ENCODE results near the gene PCDHGB5. TPM values are rescaled to one million over a fixed set of nuclear protein-coding genes. Genes with fewer than 3 reads are reported as not detected.
"Not testable (repeated sequence)": the region's sequence is repeated elsewhere in the genome, so short reads cannot be mapped to it uniquely, and the experiment has no call there.

The PCDHGB5 gene
- total RNA-seq, 2 experiments from 2014 or later, result 0.12 TPM; not detected in 1

DNA sequence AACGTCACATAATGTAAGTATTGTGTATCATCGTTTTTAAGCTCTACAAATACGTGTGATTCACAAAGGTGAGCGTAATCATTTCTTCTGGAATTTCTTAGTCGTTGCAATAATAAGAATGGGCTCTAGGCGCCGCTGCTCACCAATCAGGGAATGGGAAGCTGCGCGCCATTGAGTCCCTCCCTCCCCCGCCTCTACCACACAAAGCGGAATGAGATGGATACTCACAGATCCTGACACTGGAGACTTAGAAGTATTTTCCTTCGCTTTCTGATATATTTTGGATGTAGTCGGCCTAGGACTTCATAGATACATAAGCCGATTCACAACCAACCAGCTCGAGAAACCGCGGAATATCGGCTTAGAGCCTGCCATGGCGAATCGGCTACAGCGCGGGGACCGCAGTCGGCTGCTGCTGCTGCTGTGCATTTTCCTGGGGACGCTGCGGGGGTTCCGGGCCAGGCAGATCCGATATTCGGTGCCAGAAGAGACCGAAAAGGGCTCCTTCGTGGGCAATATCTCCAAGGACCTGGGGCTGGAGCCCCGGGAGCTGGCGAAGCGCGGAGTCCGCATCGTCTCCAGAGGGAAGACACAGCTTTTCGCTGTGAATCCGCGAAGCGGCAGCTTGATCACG is 23.2 kb downstream of the PCDHGB5 start, which contains the start of gene PCDHGA11:
PCDHGA11 (plus strand) TSS at position 197 of the 634 bp plus-strand sequence; CDS start at position 374, 177 bp downstream.
- CTCF ChIA-PET, result interaction anchor here (0.7 to 2.2 kb wide), 26 partner anchors 8 to 249 kb away, joined by 3 to 34 read pairs (median 4); partner anchors contain the start of genes PCDHGA10, PCDHGA12, PCDHGA5 and PCDHGA6
- peaks cover 69% of the 10 kb centered on the region for H3K27me3 Mint-ChIP-seq (ENCODE audit: low read depth)
- intact Hi-C loops (cut with micrococcal nuclease), result loop anchor here (1.0 to 5.0 kb wide), 4 partner anchors 49 to 103 kb away; partner anchors contain the start of genes PCDHGA6, PCDHGB3 and PCDHGC3
- peaks cover 28% of the 10 kb centered on the region for H3K9me3 Mint-ChIP-seq
- H3K4me1 Mint-ChIP-seq (ENCODE audit: low read depth), result peaks cover 3% of the 10 kb centered on the region
- H3K4me3 Mint-ChIP-seq, result peak within 1 kb of the TSS; percentile 77
- H3K27ac Mint-ChIP-seq, result no peak within 1 kb of the TSS
- peaks cover 25% of the 10 kb centered on the region for H3K36me3 Mint-ChIP-seq (ENCODE audit: low read depth)
- peak; percentile 71 for DNase-seq

DNA sequence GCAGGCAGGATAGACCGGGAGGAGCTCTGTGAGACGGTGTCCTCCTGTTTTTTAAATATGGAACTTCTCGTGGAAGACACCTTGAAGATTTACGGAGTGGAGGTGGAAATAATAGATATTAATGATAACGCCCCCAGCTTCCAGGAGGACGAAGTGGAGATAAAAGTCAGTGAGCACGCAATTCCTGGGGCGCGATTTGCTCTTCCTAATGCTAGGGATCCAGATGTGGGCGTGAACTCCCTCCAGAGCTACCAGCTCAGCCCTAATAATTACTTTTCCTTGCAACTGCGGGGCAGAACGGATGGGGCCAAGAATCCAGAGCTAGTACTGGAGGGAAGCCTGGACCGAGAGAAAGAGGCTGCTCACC is 23.7 kb downstream of the PCDHGB5 start:
- Mint-ChIP-seq H3K4me3 (peak overlapping the region; percentile 77), H3K9me3 (peaks cover 28% of the 10 kb centered on the region), H3K27me3 (ENCODE audit: low read depth) (peaks cover 70% of the 10 kb centered on the region), H3K36me3 (ENCODE audit: low read depth) (peaks cover 22% of the 10 kb centered on the region), H3K27ac (no peak overlapping the region), H3K4me1 (ENCODE audit: low read depth) (peaks cover 3% of the 10 kb centered on the region)
- intact Hi-C loops (cut with micrococcal nuclease), result loop anchor here (1.0 to 5.0 kb wide), 4 partner anchors 49 to 103 kb away; partner anchors contain the start of genes PCDHGA6, PCDHGB3 and PCDHGC3
- no peak for DNase-seq
- CTCF ChIA-PET, result interaction anchor here (0.7 to 2.2 kb wide), 22 partner anchors 9 to 146 kb away, joined by 3 to 34 read pairs (median 5); partner anchors contain the start of genes PCDHGA10, PCDHGA12, PCDHGA5 and PCDHGA8

DNA sequence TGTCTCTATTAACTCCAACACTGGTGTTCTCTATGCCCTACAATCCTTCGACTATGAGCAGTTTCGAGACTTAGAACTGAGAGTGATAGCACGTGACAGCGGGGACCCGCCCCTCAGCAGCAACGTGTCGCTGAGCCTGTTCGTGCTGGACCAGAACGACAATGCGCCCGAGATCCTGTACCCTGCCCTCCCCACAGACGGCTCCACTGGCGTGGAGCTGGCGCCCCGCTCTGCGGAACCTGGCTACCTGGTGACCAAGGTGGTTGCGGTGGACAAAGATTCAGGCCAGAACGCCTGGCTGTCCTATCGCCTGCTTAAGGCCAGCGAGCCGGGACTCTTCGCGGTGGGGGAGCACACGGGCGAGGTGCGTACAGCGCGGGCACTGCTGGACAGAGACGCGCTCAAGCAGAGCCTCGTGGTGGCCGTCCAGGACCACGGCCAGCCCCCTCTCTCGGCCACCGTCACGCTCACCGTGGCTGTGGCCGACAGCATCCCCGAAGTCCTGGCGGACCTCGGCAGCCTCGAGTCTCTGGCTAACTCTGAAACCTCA is 25.1 kb downstream of the PCDHGB5 start:
- H3K36me3 Mint-ChIP-seq (ENCODE audit: low read depth), result peaks cover 21% of the 10 kb centered on the region
- intact Hi-C loops (cut with micrococcal nuclease), result loop anchor here (5.0 kb wide), 2 partner anchors 51 to 54 kb away; partner anchors contain the start of genes PCDHGA6, PCDHGB3 and PCDHGC3
- no peak for DNase-seq
- H3K27ac Mint-ChIP-seq, result no peak overlapping the region
- H3K4me3 Mint-ChIP-seq, result no peak overlapping the region
- peaks cover 31% of the 10 kb centered on the region for H3K9me3 Mint-ChIP-seq
- peaks cover 3% of the 10 kb centered on the region for H3K4me1 Mint-ChIP-seq (ENCODE audit: low read depth)
- peaks cover 71% of the 10 kb centered on the region for H3K27me3 Mint-ChIP-seq (ENCODE audit: low read depth)
- CTCF ChIA-PET, result interaction anchor here (0.6 kb wide), 1 partner anchor 102 kb away, joined by 5 read pairs; no protein-coding TSS in a partner anchor

DNA sequence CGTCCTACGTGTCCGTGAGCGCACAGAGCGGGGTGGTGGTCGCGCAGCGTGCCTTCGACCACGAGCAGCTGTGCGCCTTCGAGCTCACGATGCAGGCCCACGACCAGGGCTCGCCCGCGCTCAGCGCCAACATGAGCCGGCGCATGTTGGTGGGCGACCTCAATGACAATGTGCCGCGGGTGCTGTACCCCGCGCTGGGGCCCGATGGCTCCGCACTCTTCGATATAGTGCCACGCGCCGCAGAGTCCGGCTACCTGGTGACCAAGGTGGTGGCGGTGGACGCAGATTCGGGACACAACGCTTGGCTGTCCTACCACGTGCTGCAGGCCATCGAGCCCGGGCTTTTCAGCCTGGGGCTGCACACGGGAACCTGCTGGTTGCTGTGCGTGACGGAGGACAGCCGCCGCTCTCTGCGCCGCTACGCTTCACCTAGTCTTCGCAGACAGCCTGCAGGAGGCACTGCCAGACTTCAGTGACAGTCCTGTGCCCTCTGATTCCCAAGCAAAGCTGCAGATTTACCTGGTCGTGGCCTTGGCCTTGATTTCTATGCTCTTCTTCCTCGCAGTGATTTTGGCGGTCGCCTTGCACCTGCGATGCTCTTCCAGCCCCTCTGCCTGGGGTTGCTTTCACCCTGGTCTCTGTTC is 30.2 kb downstream of the PCDHGB5 start:
- Mint-ChIP-seq H3K9me3 (peaks cover 20% of the 10 kb centered on the region), H3K4me3 (no peak overlapping the region), H3K27me3 (ENCODE audit: low read depth) (peaks cover 57% of the 10 kb centered on the region), H3K27ac (no peak overlapping the region), H3K4me1 (ENCODE audit: low read depth) (peaks cover 15% of the 10 kb centered on the region), H3K36me3 (ENCODE audit: low read depth) (peaks cover 19% of the 10 kb centered on the region)
- CTCF ChIA-PET, result interaction anchor here (0.6 kb wide), 2 partner anchors 39 to 40 kb away, joined by 3 to 8 read pairs; partner anchors contain the start of gene PCDHGB4
- intact Hi-C loops (cut with micrococcal nuclease), result no loop called here
- DNase-seq, result no peak

DNA sequence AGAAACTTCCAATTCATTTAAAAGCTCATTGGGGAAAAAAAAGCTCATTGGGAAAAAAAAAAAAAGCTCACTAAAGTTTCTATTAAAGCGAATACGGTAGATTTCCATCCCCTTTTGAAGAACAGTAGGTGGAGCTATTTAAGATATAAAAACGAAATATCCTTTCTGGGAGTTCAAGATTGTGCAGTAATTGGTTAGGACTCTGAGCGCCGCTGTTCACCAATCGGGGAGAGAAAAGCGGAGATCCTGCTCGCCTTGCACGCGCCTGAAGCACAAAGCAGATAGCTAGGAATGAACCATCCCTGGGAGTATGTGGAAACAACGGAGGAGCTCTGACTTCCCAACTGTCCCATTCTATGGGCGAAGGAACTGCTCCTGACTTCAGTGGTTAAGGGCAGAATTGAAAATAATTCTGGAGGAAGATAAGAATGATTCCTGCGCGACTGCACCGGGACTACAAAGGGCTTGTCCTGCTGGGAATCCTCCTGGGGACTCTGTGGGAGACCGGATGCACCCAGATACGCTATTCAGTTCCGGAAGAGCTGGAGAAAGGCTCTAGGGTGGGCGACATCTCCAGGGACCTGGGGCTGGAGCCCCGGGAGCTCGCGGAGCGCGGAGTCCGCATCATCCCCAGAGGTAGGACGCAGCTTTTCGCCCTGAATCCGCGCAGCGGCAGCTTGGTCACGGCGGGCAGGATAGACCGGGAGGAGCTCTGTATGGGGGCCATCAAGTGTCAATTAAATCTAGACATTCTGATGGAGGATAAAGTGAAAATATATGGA is 32.8 kb downstream of the PCDHGB5 start, which contains the start of gene PCDHGA12:
PCDHGA12 (plus strand) TSS at position 176 of the 782 bp plus-strand sequence; CDS start at position 429, 253 bp downstream.
- no peak within 1 kb of the TSS for H3K27ac Mint-ChIP-seq
- intact Hi-C loops (cut with micrococcal nuclease), result loop anchor here (1.0 to 2.0 kb wide), 4 partner anchors 14 to 128 kb away; partner anchors contain the start of gene PCDHGB7
- H3K9me3 Mint-ChIP-seq, result peaks cover 21% of the 10 kb centered on the region
- H3K4me1 Mint-ChIP-seq (ENCODE audit: low read depth), result peaks cover 15% of the 10 kb centered on the region
- peaks cover 22% of the 10 kb centered on the region for H3K36me3 Mint-ChIP-seq (ENCODE audit: low read depth)
- H3K4me3 Mint-ChIP-seq, result peak within 1 kb of the TSS; percentile 53
- peak; percentile 65 for DNase-seq
- CTCF ChIA-PET, result interaction anchor here (0.6 to 2.6 kb wide), 32 partner anchors 9 to 737 kb away, joined by 3 to 14 read pairs (median 4); partner anchors contain the start of genes PCDHB16, PCDHGA10, PCDHGA11 and PCDHGB3
- peaks cover 54% of the 10 kb centered on the region for H3K27me3 Mint-ChIP-seq (ENCODE audit: low read depth)

DNA sequence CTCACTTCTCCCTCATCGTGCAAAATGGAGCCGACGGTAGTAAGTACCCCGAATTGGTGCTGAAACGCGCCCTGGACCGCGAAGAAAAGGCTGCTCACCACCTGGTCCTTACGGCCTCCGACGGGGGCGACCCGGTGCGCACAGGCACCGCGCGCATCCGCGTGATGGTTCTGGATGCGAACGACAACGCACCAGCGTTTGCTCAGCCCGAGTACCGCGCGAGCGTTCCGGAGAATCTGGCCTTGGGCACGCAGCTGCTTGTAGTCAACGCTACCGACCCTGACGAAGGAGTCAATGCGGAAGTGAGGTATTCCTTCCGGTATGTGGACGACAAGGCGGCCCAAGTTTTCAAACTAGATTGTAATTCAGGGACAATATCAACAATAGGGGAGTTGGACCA is 33.5 kb downstream of the PCDHGB5 start:
- CTCF ChIA-PET, result interaction anchor here (0.7 to 2.6 kb wide), 16 partner anchors 10 to 306 kb away, joined by 3 to 14 read pairs (median 6); partner anchors contain the start of genes PCDHGA11, PCDHGC3 and TAF7

DNA sequence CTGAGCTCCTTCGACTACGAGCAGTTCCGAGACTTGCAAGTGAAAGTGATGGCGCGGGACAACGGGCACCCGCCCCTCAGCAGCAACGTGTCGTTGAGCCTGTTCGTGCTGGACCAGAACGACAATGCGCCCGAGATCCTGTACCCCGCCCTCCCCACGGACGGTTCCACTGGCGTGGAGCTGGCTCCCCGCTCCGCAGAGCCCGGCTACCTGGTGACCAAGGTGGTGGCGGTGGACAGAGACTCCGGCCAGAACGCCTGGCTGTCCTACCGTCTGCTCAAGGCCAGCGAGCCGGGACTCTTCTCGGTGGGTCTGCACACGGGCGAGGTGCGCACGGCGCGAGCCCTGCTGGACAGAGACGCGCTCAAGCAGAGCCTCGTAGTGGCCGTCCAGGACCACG is 34.6 kb downstream of the PCDHGB5 start:
- H3K4me3 Mint-ChIP-seq; DNase-seq; intact Hi-C loops (cut with micrococcal nuclease); H3K27ac Mint-ChIP-seq: not testable (repeated sequence)
- Mint-ChIP-seq H3K36me3 (ENCODE audit: low read depth) (peaks cover 22% of the 10 kb centered on the region), H3K4me1 (ENCODE audit: low read depth) (peaks cover 15% of the 10 kb centered on the region), H3K9me3 (peaks cover 18% of the 10 kb centered on the region), H3K27me3 (ENCODE audit: low read depth) (peaks cover 48% of the 10 kb centered on the region)
- CTCF ChIA-PET, result interaction anchor here (0.7 to 2.6 kb wide), 2 partner anchors 76 to 132 kb away, joined by 3 to 6 read pairs; no protein-coding TSS in a partner anchor

More for the DNA sequence above, 33.5 kb downstream of the PCDHGB5 start:
- Mint-ChIP-seq H3K9me3 (peaks cover 21% of the 10 kb centered on the region), H3K27ac (no peak overlapping the region), H3K27me3 (ENCODE audit: low read depth) (peaks cover 51% of the 10 kb centered on the region), H3K4me1 (ENCODE audit: low read depth) (peaks cover 15% of the 10 kb centered on the region), H3K36me3 (ENCODE audit: low read depth) (peaks cover 22% of the 10 kb centered on the region), H3K4me3 (peak overlapping the region; percentile 39)
- intact Hi-C loops (cut with micrococcal nuclease), result loop anchor here (2.0 kb wide), 1 partner anchor 14 kb away; the partner anchor contains the start of gene PCDHGB7
- DNase-seq, result no peak

DNA sequence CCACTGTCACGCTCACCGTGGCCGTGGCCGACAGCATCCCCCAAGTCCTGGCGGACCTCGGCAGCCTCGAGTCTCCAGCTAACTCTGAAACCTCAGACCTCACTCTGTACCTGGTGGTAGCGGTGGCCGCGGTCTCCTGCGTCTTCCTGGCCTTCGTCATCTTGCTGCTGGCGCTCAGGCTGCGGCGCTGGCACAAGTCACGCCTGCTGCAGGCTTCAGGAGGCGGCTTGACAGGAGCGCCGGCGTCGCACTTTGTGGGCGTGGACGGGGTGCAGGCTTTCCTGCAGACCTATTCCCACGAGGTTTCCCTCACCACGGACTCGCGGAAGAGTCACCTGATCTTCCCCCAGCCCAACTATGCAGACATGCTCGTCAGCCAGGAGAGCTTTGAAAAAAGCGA is 35.0 kb downstream of the PCDHGB5 start:
- intact Hi-C loops (cut with micrococcal nuclease); DNase-seq; H3K27ac Mint-ChIP-seq; H3K4me3 Mint-ChIP-seq: not testable (repeated sequence)
- CTCF ChIA-PET, result interaction anchor here (1.4 kb wide), 1 partner anchor 69 kb away, joined by 3 read pairs; the partner anchor contains the start of gene PCDHGA5
- peaks cover 48% of the 10 kb centered on the region for H3K27me3 Mint-ChIP-seq (ENCODE audit: low read depth)
- H3K9me3 Mint-ChIP-seq, result peaks cover 18% of the 10 kb centered on the region
- H3K36me3 Mint-ChIP-seq (ENCODE audit: low read depth), result peaks cover 22% of the 10 kb centered on the region
- H3K4me1 Mint-ChIP-seq (ENCODE audit: low read depth), result peaks cover 15% of the 10 kb centered on the region

DNA sequence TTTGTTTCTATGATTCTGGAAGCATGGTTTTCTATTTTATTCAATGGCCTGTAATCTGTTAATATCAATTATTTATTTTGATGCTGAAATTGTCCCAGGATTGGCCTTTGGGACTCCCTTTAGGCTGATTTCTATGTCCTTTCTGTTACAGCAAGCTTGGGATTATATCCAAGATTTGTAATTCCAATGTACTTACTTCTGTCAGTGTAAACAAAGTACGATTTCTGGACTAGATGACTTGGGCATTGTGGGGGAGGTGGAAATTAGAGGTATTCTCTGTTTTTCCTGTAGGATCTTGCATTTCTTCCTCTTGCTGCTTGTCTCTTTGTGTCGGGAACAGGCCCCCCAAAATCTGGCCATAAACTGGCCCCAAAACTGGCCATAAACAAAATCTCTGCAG is 36.3 kb downstream of the PCDHGB5 start:
- no peak overlapping the region for H3K4me3 Mint-ChIP-seq
- peaks cover 15% of the 10 kb centered on the region for H3K4me1 Mint-ChIP-seq (ENCODE audit: low read depth)
- peaks cover 19% of the 10 kb centered on the region for H3K36me3 Mint-ChIP-seq (ENCODE audit: low read depth)
- intact Hi-C loops (cut with micrococcal nuclease), result no loop called here
- peaks cover 44% of the 10 kb centered on the region for H3K27me3 Mint-ChIP-seq (ENCODE audit: low read depth)
- CTCF ChIA-PET, result interaction anchor here (1.4 kb wide), 1 partner anchor 70 kb away, joined by 3 read pairs; the partner anchor contains the start of gene PCDHGA5
- H3K9me3 Mint-ChIP-seq, result peaks cover 14% of the 10 kb centered on the region
- no peak overlapping the region for H3K27ac Mint-ChIP-seq
- no peak for DNase-seq

DNA sequence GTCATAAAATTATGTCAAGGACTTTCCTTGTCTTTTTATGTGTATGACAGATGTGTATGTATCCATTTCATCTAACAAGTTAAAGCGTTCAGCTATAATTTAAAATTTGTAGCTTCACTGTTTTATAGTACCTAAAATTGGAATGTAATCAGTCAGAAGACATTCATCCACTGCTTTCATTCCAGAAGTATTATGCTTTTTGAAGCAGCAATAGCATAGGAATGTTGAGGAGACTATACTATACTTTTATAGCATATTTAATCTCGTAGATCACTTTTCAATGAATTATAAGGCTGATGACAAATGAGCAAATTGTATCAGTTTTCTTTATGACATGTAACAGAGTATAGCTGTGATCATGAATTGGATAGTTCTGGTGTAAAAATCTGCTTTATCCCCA is 39.5 kb downstream of the PCDHGB5 start:
- Mint-ChIP-seq H3K27me3 (ENCODE audit: low read depth) (peaks cover 25% of the 10 kb centered on the region), H3K4me3 (no peak overlapping the region), H3K27ac (no peak overlapping the region), H3K9me3 (peaks cover 10% of the 10 kb centered on the region), H3K36me3 (ENCODE audit: low read depth) (peaks cover 7% of the 10 kb centered on the region), H3K4me1 (ENCODE audit: low read depth) (no peaks in the 10 kb centered on the region)
- intact Hi-C loops (cut with micrococcal nuclease), result no loop called here
- DNase-seq, result no peak
- CTCF ChIA-PET, result interaction anchor here (0.6 kb wide), 1 partner anchor 251 kb away, joined by 3 read pairs; no protein-coding TSS in a partner anchor

All from activated naive CD4-positive, alpha-beta T cell treated with anti-CD3 and anti-CD28 coated beads for 36 hours (primary cell).